GM21619 (cell line): ENCODE data around the gene PIK3CG.
A peak's percentile ranks its signal among the peaks of the same experiment; 100 is the strongest.

ENCODE experiments used
- ATAC-seq: cut with Tn5 transposase; IDR thresholded peaks from one replicate; pipeline ENCODE4 v1.9.1; 2021; ENCODE audit not compliant: unreplicated experiment

Gene PIK3CG

DNA sequence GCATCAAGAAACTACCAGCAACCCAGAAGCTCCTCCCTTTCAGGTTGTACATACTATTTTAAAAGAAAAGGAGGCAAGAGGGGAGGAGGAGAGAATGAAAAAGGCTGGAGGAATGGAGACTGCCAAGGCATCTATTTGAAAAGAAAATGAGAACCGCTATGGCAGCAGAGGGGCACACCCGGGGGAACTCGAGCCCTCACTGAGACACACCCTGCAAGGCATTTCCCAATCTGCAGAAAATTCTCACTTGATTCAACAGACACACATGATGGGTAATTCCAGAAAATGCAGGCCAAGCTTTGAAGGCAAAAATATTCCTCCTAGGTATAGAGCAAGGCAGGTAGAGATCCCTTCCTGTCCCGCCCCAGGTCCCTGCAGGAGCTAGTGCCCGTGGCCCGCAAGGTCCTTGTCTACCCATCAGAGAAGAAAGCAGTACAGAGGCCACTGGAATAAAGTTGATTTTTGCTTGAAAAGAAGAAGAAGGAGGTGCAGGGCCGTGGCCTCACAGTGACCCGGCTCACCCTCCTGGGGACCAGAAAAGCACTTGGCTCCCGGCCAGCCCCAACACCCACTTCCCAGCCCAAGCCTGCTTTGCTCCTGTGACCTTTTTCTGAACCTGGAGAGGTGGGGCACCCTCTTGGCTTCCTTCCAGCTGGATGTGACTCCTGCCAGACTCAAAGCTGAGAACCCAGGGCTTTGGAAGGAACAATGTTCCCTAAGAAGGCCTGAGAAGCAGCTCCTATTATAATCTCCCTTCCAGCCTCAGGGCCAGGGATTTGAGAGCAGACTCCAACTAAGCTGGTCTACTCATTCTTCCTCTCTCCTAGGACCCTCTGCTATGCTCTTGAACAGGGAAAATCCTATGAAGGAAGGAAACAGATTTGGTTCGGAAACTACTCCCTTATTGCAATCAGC, 6.2 kb upstream of the PIK3CG start:
- ATAC-seq = no peak

DNA sequence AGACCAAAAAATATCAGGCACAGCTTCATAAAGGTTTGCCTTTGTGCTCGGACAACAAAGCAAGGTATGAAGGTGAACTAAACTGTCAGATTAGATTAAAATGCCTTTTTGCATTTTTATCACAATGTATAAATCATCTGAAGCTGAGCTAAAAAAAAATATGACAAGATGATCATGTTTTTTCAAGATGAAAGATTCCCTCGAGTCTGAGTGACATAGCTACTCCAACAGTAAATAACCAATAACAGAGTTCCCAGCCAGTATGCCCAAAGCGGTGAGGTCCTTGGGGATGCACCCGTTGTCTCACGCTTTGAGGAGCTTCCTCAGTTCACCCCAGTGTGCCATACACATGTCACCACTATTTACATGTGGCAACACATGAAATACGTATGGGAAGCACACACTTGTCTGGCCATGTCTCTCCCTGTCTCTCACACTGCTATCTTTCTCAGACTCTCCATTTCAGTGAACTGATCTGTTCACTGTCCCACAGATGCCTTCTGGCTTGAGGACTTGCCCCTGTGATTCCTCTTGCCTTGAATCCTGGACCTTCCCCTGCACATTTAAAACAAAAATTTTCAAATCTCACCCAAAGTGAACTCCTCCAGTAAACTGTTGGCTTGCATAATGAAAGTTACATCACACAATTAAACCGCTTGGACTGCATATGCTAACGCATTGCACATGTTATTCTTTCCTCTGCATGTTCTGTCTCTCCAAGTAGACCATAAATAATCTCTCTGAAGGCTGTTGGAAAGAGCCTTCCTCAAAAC, 2.6 kb upstream of the PIK3CG start:
- ATAC-seq = no peak

DNA sequence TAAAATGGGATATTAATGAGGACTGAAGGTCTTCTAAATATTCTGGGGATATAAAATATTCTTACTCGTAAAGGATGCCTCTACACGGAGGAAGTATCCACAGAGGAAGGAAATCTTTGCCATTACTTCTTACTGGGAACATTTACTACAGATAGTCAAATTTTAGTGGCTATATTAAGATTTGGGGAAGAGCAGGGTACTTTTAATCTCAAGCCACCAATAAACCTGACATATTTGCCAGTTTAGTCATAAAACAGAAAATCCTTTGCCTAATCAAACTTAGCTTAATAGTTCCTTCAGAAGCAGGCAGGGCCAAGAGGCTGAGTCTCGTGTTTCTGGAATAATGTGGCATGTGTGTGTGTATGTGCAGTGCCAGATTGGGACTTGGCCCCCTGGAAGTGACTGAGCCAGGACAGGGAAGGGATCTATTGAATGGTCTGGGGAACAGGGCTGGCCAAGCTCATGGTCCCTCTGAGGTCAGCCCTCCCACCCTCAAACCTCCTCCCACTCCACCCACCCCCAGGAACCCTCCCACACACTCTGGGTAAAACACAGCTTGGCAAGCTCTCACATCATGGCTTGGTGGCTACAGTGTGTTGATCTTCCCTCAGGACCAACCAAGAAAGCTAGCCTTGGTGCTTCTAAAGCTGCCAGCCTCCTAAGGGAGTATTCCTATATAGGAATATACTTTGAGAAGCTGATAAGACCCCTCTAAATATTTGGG, 1.6 kb upstream of the PIK3CG start:
- no peak for ATAC-seq

DNA sequence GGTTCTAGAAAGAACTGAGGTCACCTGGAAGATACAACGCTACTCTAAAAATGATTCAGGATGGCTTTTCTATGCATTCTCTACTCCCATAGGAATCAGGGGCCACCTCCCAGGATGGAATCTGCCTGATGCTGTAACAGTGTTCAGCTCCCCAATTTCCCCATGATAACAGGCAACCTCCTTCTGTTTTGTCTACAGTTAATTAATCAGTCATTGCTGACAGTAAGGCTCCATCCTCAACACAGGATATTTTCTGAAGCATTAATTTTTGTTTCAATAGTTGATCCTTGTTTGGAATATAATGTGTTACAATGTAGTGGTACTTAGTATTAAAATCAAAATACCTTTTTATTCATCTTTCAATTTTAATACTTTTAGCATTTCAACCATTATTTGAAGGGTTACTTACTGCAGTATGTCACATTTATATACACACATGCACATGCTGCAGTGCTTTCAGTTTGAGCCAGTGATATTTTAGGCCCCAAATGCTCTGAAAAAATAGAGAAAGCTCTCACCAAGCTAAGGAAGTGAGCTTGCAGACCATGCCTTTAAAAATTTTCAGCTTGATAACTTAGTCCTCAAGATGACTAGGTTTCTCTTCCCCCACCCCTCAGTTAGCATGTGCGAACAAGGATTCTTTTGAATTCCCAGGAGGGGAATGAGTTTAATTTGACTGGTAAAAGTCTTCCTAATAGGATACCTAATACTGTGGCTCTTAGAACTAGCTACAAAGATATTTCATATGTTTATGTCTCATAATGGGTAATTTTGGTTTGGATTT, 592 bp upstream of the PIK3CG start:
- ATAC-seq = peak; percentile 33

DNA sequence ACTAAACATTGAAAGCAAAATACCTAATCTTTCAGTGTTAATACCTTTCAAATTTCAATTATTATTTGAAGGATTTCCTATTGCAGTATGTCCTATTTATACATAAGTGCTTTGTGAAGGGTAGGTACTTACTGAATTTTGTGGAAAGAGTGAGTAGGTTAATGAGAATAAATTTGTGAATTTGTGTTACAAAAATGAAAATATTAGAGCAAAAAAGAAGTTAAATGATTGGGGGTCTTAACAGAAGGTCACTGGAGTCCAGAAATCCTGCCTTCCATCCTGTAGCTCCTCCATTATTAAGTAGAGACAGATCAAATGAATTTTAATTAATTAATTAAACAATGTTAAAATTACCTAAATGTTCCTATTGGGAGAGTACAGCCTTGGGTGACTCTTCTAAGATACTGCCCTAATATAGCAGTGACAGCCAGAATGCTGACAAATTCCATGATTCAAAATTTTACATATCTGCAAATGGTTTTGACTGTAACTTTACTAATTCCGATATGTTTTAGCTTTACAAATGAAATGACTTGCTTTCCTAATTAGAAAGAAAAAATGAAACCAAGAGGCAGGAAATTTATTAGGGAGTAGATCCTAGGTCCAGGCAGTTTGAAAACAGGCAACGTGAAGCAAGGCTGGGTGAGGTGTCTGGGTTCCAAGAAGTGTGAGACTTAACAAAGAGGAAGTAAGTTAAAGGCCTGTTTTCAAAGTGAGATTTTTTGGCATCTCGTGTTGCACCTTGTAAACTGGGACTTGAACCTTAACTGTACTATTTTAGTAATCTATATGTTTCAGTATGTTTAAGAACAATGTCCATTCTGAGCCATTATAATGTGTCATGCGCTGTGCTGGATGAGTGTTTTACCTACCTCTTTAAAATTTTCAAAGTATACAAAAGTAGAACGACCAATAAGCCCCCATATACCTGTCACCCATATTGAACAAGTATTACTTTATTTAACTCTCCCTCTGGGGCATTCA, 1.5 kb downstream of the PIK3CG start:
- peak; percentile 37 for ATAC-seq

DNA sequence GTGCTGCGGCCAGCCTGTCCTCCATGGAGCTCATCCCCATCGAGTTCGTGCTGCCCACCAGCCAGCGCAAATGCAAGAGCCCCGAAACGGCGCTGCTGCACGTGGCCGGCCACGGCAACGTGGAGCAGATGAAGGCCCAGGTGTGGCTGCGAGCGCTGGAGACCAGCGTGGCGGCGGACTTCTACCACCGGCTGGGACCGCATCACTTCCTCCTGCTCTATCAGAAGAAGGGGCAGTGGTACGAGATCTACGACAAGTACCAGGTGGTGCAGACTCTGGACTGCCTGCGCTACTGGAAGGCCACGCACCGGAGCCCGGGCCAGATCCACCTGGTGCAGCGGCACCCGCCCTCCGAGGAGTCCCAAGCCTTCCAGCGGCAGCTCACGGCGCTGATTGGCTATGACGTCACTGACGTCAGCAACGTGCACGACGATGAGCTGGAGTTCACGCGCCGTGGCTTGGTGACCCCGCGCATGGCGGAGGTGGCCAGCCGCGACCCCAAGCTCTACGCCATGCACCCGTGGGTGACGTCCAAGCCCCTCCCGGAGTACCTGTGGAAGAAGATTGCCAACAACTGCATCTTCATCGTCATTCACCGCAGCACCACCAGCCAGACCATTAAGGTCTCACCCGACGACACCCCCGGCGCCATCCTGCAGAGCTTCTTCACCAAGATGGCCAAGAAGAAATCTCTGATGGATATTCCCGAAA, 2.7 kb downstream of the PIK3CG start:
- no peak for ATAC-seq

DNA sequence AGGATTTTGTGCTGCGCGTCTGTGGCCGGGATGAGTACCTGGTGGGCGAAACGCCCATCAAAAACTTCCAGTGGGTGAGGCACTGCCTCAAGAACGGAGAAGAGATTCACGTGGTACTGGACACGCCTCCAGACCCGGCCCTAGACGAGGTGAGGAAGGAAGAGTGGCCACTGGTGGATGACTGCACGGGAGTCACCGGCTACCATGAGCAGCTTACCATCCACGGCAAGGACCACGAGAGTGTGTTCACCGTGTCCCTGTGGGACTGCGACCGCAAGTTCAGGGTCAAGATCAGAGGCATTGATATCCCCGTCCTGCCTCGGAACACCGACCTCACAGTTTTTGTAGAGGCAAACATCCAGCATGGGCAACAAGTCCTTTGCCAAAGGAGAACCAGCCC, 3.3 kb downstream of the PIK3CG start:
- ATAC-seq = no peak

DNA sequence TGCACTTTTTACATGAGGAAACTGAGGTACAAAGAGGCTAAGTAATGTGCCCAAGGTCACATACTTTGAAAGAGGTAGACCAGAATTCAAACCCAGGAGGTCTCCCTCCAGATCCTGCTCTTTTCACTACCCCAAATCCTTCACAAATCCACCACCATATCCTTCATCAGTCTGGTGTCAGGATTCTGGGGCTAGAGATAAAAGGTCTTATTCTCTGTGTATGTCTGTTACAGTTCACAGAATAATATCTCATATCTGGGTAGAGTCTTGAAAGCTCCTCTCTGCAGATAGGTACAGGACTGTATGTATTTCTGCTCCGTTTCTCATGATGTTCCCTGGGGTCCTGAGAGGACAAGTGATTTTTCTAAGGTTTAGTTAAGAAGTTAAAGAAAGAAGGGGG, 4.9 kb downstream of the PIK3CG start:
- ATAC-seq = no peak

DNA sequence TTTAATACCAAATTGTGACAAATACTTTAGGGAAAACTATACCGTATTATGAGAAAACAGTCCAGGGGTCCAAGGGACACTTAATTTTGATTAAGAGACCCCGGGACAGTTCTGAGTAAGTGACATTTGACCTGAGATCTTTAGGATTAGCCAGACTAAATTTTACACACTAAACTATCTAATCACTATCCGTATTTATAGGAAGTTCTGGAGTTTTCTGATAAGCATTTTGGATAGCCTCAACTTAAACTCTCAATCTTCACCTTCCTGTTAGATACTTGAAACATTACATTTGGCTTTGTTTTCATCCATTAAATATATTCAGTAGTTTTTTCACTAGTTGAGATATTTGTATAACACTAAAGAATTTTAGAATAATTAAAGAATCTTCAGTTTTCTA, 5.4 kb downstream of the PIK3CG start:
- ATAC-seq = no peak

DNA sequence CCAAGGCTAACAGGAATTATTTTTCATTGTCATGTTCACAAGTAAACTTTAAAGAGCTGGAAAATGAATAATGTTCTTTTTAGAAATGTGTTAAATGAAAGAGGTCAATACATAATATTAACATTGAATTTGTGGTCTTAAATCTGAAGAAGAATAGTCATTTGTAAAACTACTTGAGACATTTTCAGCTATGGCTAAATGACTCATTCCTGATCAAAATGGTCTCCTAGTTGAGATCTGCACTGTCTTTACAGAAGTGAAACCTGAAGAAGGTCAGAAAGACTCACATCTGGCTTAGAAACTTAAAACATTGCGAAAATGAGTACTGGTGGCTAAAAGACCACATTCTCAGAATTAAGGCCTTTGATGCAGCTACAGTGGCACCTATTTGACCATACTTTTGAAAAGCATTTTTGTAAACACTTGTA, 5.9 kb downstream of the PIK3CG start:
- peak; percentile 92 for ATAC-seq

DNA sequence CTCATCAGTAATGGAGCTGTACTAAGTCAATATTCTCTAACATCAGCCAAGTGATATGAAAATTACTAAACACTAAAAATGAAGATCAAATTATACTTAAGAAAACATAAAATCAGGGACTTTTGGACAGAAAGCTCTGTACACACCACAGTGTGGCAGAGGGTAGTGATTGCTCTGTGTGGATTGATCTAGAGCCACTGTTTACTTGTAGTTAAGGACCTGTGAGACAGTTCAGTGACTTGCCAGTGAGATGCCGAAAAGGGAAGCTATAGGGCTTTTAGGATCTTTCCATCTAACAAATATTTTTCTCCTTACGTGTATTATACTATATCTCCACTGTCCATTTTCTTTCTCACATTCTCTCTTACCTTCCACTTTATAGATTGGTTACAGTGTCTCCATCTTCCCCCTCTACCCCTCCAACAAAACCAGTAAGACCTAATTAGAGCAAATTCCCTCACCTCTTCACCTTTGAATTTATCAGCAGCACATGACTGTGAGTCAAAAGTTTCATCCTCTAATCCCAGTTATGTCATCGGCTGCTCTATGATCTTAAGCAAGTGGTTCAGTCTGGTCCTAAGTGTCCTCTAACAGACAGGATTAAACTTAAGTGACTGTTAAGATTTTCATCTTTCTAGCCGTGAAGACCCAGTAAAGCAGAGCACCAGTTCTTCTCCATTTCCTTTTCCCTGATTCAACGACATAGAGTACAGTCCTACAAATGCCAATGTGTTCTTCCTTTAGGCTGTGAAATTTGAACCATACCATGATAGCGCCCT, 6.9 kb downstream of the PIK3CG start:
- ATAC-seq = no peak

DNA sequence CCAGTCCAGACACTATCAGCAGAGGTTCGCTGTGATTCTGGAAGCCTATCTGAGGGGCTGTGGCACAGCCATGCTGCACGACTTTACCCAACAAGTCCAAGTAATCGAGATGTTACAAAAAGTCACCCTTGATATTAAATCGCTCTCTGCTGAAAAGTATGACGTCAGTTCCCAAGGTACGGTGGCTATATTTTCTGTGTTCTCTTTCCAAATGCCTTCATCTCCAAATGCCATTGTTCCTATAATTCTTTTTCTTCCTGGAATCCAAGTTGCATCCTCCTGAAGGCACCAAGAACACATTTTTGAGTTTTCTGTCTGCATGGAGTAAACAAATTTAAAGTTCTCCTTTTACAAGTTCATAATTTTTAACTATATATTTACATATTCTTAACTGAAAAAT, 7.7 kb downstream of the PIK3CG start:
- ATAC-seq = no peak

DNA sequence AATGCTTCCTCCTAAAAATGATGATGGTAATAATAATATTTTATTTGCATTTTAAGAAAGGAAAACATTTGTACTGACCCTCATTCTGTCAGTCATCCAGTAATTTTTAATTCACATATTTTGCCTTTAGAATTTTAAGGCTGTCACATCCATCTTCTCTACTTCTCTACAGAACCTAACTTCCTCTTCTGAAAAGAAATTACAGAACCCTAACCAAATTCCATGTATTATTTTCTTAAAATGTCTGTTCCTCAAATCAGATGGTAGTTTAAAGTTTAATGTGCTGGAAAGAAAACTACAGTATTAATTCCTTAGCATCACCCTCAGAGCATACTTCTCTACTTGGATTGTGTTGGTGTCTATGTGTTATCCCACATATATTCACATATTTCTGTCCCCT, 9.0 kb downstream of the PIK3CG start:
- no peak for ATAC-seq

DNA sequence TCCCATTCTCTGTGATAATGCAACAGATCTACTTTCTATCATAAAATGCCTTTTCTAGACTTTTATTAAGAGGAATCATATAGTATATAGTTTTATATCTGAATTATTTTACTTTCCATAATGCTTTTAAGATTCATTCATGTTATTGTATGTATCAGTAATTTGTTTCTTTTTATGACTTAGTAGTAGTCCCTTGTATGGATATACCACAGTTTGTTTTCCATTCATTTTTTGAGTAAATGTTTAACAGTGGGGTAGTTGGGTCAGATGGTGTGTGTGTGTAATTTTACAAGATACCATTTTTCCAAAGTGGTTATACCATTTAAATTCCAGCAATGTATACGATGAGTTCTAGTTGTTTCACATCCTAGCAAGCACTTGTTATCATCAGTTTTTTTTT, 10.4 kb downstream of the PIK3CG start:
- ATAC-seq = no peak

DNA sequence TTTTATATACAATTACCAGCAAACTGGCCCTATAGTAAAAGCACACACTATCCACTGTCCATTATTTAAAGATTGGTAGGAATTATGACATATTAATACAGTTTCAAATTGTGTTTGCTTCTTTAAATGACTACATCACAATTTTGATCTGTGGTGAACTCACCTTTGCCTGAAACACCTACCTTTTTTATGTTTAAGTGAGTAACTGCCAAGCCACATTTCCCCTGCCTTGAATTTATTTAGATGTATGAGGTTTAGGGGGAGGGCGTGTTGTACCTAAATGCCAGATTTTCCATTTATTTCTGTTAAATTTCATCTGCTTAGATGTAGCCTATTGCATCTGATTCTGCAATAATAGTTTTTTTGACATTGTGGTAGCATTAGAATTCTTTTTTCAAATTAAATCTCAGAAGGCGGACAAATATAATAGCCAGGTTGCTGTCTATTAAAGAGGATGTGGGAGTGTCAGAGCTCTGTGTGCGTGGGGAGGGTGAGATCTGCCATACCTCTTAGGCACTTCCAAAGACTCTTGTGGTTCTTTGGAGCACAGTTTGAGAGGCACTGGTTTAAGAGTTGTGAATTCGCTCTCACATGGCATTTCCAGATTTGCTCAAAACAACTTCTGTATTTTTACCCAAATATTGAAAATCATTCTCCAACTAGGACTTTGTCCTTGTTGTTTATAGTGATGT, 13.8 kb downstream of the PIK3CG start:
- no peak for ATAC-seq

DNA sequence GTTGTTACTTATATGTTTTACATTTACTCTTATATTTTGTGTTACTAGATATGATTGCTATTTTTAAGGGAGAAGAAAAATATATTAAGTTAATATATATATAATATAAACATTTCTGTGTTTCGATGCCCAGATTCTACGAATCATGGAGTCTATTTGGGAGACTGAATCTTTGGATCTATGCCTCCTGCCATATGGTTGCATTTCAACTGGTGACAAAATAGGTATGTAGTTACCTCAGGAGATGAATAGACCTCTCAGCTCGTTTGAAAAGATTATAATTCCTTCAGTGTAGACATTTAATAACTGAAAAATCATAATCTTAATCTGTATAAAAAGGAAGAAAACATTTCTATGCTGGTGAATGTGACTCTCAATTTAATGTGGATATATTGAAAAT, 16.9 kb downstream of the PIK3CG start:
- no peak for ATAC-seq

DNA sequence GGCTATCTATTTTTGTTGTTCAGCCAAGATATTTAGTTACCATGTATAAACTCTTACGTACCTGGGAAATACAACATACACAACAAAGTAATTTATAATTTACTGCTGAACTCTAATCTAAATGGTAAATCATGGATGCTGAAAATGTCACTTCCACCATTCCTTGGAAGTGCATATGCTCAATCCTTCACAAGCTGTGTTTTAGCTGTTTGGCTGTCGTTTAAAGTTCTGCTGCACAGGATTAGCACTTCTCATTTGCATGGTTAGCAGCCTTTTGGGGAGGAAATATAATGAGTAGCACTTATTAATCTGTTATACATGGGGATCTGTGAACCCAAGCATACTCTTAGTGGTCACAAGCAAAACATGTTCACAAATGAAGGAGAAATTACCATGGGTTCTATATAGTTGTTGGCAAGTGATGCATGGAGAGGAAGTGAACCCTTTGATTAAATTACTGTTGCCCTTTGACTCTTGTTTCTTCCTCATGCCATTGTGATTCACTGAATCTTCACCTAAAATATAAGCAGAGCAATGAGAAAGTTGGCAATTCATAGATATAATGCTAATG, 18.5 kb downstream of the PIK3CG start:
- no peak for ATAC-seq
